Subcutaneous adipose tissue (tissue), 4 donors: ENCODE data around the gene LURAP1L. TPM values are rescaled to one million over a fixed set of nuclear protein-coding genes. Genes with fewer than 3 reads are reported as not detected.

Source experiments
- total RNA-seq, 4 donors: library from RNA; depleted of rRNA; stranded (reverse); fragments of >200 nt; gene quantifications; one replicate each; pipeline ENCODE4 v1.1.0, GENCODE V29; 2016
- TF ChIP-seq, protein P1 (sequence below): fragments of 450-650 bp; IDR thresholded peaks from one replicate; pipeline ENCODE4 v1.5.1; 2016; ENCODE audit warnings: low read depth, mild to moderate bottlenecking, control low read depth, antibody characterized with exemption, moderate library complexity

LURAP1L gene
- total RNA-seq, 4 donors from 2014 or later, result 12.6 to 22.0 (median 16.7) TPM

DNA sequence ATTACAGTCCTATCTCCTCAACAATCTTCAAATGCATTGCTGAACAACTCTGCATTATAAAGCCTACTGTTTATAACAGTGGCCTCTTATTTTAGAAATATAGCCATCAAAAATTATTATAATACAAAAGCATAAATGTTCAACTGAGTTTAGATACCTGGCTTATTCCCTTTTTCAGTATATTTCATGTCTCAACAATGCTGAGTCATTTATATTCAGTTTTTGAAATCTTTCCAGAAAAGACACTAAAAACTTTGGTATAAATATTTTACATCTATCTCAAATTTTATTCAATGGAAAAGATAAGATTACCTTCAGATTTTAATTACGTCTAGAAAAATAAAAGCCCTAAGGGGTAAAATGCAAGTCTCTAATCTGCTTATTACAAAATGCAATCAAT lies 37.9 kb downstream of the LURAP1L start:
- TF ChIP-seq, protein P1, sequence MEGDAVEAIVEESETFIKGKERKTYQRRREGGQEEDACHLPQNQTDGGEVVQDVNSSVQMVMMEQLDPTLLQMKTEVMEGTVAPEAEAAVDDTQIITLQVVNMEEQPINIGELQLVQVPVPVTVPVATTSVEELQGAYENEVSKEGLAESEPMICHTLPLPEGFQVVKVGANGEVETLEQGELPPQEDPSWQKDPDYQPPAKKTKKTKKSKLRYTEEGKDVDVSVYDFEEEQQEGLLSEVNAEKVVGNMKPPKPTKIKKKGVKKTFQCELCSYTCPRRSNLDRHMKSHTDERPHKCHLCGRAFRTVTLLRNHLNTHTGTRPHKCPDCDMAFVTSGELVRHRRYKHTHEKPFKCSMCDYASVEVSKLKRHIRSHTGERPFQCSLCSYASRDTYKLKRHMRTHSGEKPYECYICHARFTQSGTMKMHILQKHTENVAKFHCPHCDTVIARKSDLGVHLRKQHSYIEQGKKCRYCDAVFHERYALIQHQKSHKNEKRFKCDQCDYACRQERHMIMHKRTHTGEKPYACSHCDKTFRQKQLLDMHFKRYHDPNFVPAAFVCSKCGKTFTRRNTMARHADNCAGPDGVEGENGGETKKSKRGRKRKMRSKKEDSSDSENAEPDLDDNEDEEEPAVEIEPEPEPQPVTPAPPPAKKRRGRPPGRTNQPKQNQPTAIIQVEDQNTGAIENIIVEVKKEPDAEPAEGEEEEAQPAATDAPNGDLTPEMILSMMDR, result no peak

DNA sequence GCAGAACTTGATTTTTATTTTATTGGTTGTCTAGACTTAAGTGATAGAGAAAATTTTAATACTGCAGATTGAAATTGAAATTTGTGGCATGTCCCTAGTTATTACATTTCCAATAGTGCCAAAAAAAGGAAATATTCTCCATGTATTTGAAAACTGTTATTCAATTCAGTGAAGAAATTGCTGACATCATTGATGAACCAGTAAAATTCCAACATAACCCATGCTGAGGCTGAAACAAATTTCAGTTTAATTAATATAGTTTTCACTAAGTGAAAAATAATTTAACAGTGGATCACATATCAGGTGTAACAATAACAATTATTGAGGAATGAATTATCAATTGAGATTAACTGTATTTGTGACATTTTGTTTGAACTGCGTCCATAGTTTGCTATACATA lies 38.7 kb downstream of the LURAP1L start:
- TF ChIP-seq, protein P1, result no peak

GRCh38 chr9:12813960-12814876 lies 39.4 kb downstream of the LURAP1L start:
- TF ChIP-seq, protein P1, result no peak

DNA sequence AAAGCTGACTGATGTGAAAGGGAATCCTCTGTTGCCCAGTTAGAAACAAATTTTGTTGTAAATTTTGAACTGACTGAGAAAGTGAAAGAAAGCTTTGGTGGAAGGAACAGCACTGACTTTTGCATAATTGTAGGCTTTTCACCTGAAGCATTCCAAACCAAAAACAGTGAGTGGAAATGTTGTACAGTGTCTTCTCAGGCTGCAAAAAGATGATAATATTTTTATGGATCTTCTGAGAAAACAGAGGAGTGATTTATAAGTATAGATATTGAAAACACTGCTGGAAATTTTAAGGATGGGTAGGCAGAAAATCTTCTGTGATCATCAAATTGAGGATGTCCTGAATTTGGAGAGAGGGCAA lies 40.0 kb downstream of the LURAP1L start:
- TF ChIP-seq, protein P1, result no peak

GRCh38 chr9:12815888-12816287 lies 41.1 kb downstream of the LURAP1L start:
- TF ChIP-seq, protein P1, result no peak

- TF ChIP-seq, protein P1, result no peak
These were observed 41.9 kb downstream of the LURAP1L start for GRCh38 chr9:12816656-12817101.

- TF ChIP-seq, protein P1, result no peak
These were observed 42.9 kb downstream of the LURAP1L start for GRCh38 chr9:12817702-12818101.
